DND-41 (cell line): ENCODE data around the gene UBE2E1.
"Not testable (repeated sequence)": the region's sequence is repeated elsewhere in the genome, so short reads cannot be mapped to it uniquely, and the experiment has no call there.

Experiments
- ATAC-seq: fragments of 200-7000 bp; cut with Tn5 transposase; 3 replicates; pipeline ENCODE4 v1.9.1; 2021; ENCODE audit warnings: low read depth; ENCODE audit not compliant: insufficient read depth
- DNase-seq: peaks from one replicate; pipeline ENCODE4 v3.0.0-alpha.2; 2020
- H2AFZ ChIP-seq: 2 replicates; pipeline ENCODE4 v1.6.0; 2012; ENCODE audit warnings: low read depth, low read length
- H3K27ac ChIP-seq: 2 replicates; pipeline ENCODE4 v1.5.1; 2012; ENCODE audit warnings: low read length, inconsistent platforms
- H3K27me3 ChIP-seq: fragments of 200-600 bp; sonication (generic); 2 replicates; pipeline ENCODE4 v1.6.0; 2012; ENCODE audit warnings: low read length, mild to moderate bottlenecking, inconsistent platforms; ENCODE audit not compliant: insufficient read depth, poor library complexity
- H3K36me3 ChIP-seq: 2 replicates; pipeline ENCODE4 v1.5.1; 2012; ENCODE audit warnings: low read length, inconsistent platforms; ENCODE audit not compliant: insufficient read depth
- H3K4me1 ChIP-seq: 2 replicates; pipeline ENCODE4 v1.5.1; 2012; ENCODE audit warnings: mild to moderate bottlenecking, low read length; ENCODE audit not compliant: insufficient read depth
- H3K4me2 ChIP-seq: 2 replicates; pipeline ENCODE4 v1.6.0; 2012; ENCODE audit warnings: mild to moderate bottlenecking, moderate library complexity, low read length, inconsistent platforms; ENCODE audit not compliant: insufficient read depth
- H3K4me3 ChIP-seq, 2 experiments: fragments of 200-600 bp in 1 of 2; shearing (Covaris generic) in 1 of 2; 2 replicates each; pipeline ENCODE4 v1.5.1; 2012 to 2016; ENCODE audit warnings: inconsistent platforms in 2 of 2, low read length in 2 of 2, mild to moderate bottlenecking in 2 of 2, low read depth in 1 of 2, moderate library complexity in 1 of 2
- H3K79me2 ChIP-seq: 2 replicates; pipeline ENCODE4 v1.6.0; 2012; ENCODE audit warnings: low read length, inconsistent platforms; ENCODE audit not compliant: insufficient read depth
- H3K9ac ChIP-seq: 2 replicates; pipeline ENCODE4 v1.6.0; 2012; ENCODE audit warnings: low read depth, mild to moderate bottlenecking, inconsistent platforms, low read length, moderate library complexity
- H3K9me3 ChIP-seq: 2 replicates; pipeline ENCODE4 v1.5.1; 2012; ENCODE audit warnings: low read length, moderate library complexity, mild to moderate bottlenecking, inconsistent platforms; ENCODE audit not compliant: insufficient read depth, severe bottlenecking
- H4K20me1 ChIP-seq: 2 replicates; pipeline ENCODE4 v1.6.0; 2012; ENCODE audit warnings: low read length; ENCODE audit not compliant: insufficient read depth
- EZH2 ChIP-seq: IDR thresholded peaks from 3 replicates; pipeline ENCODE4 v1.6.1; 2012; ENCODE audit warnings: borderline replicate concordance, low read depth, mild to moderate bottlenecking, moderate library complexity, low read length, inconsistent platforms; ENCODE audit not compliant: severe bottlenecking
- TF ChIP-seq, protein P1 (sequence below): IDR thresholded peaks from 2 replicates; pipeline ENCODE4 v1.5.1; 2012; ENCODE audit warnings: borderline replicate concordance, low read length, moderate library complexity, mild to moderate bottlenecking; ENCODE audit not compliant: poor library complexity, severe bottlenecking; ENCODE audit errors: extremely low read depth

Gene UBE2E1

DNA sequence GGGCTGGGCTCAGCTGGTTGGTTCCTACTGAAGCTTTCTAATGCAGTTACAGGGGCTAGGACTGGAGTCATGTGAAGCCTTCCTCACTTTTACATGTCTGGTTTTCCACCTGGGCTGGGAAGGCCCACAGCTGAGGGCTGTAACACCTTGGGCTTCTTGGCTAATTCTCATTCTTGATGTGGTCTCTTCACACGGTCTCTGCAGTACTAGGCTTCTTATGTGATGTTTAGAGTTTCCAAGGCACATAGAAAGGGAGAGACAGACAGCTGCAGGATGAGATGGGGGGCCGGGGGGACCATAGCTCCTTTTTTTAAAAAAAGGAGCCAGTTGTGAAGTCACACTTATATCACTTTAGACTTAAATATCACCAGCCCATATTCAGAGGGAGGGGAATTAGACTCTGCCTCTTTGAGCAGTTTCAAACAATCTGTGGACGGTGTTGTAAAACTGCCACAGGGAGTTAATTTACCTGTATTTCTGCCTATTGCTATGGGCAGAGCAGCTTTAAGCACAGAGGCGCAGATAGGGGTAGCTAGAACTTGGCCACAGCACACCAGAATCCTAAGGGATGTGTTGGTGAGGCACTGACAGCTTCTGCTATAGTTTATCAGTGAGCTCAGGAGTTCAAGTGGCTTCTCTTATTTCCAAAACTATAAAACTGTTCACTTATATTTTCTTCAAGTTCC, 64.4 kb downstream of the UBE2E1 start:
- Histone ChIP-seq H3K27me3 (no peaks in the 10 kb centered on the region), H3K4me2 (no peak overlapping the region), H3K9me3 (no peaks in the 10 kb centered on the region), H2AFZ (no peak overlapping the region), H4K20me1 (peaks cover 24% of the 10 kb centered on the region), H3K27ac (no peak overlapping the region), H3K4me3 (no peak overlapping the region), H3K4me1 (no peaks in the 10 kb centered on the region), H3K9ac (no peak overlapping the region), H3K36me3 (no peaks in the 10 kb centered on the region), H3K79me2 (peaks cover 34% of the 10 kb centered on the region)
- ATAC-seq = peak; percentile 74
- no peak for TF ChIP-seq EZH2
- TF ChIP-seq, protein P1, sequence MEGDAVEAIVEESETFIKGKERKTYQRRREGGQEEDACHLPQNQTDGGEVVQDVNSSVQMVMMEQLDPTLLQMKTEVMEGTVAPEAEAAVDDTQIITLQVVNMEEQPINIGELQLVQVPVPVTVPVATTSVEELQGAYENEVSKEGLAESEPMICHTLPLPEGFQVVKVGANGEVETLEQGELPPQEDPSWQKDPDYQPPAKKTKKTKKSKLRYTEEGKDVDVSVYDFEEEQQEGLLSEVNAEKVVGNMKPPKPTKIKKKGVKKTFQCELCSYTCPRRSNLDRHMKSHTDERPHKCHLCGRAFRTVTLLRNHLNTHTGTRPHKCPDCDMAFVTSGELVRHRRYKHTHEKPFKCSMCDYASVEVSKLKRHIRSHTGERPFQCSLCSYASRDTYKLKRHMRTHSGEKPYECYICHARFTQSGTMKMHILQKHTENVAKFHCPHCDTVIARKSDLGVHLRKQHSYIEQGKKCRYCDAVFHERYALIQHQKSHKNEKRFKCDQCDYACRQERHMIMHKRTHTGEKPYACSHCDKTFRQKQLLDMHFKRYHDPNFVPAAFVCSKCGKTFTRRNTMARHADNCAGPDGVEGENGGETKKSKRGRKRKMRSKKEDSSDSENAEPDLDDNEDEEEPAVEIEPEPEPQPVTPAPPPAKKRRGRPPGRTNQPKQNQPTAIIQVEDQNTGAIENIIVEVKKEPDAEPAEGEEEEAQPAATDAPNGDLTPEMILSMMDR = no peak
- DNase-seq = no peak

DNA sequence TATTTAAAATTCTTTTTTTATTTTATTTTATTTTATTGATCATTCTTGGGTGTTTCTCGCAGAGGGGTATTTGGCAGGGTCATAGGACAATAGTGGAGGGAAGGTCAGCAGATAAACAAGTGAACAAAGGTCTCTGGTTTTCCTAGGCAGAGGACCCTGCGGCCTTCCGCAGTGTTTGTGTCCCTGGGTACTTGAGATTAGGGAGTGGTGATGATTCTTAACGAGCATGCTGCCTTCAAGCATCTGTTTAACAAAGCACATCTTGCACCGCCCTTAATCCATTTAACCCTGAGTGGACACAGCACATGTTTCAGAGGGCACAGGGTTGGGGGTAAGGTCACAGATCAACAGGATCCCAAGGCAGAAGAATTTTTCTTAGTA, 64.9 kb downstream of the UBE2E1 start:
- peaks cover 22% of the 10 kb centered on the region; the same call in 1 of the 2 replicates for H4K20me1 ChIP-seq

DNA sequence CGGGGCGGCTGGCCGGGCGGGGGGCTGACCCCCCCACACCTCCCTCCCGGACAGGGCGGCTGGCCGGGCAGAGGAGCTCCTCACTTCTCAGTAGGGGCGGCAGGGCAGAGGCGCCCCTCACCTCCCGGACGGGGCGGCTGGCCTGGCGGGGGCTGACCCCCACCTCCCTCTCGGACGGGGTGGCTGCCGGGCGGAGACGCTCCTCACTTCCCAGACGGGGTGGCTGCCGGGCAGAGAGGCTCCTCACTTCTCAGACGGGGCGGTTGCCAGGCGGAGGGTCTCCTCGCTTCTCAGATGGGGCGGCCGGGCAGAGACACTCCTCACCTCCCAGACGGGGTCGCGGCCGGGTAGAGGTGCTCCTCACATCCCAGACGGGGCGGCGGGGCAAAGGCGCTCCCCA, 65.6 kb downstream of the UBE2E1 start:
- Histone ChIP-seq H4K20me1 (peaks cover 15% of the 10 kb centered on the region; the same call in 1 of the 2 replicates), H3K79me2 (peaks cover 28% of the 10 kb centered on the region)
- H3K4me1 ChIP-seq, H3K27ac ChIP-seq, H3K9ac ChIP-seq, H3K4me2 ChIP-seq, H3K9me3 ChIP-seq, DNase-seq, H3K4me3 ChIP-seq, H2AFZ ChIP-seq, H3K27me3 ChIP-seq, ATAC-seq, H3K36me3 ChIP-seq: not testable (repeated sequence)

More for the DNA sequence above, 64.9 kb downstream of the UBE2E1 start:
- not testable (repeated sequence) for H3K27me3 ChIP-seq, ATAC-seq, H3K27ac ChIP-seq, H3K9ac ChIP-seq, H3K4me1 ChIP-seq, H3K4me2 ChIP-seq, H2AFZ ChIP-seq, H3K4me3 ChIP-seq, H3K36me3 ChIP-seq, H3K9me3 ChIP-seq, DNase-seq
- peaks cover 29% of the 10 kb centered on the region for H3K79me2 ChIP-seq

DNA sequence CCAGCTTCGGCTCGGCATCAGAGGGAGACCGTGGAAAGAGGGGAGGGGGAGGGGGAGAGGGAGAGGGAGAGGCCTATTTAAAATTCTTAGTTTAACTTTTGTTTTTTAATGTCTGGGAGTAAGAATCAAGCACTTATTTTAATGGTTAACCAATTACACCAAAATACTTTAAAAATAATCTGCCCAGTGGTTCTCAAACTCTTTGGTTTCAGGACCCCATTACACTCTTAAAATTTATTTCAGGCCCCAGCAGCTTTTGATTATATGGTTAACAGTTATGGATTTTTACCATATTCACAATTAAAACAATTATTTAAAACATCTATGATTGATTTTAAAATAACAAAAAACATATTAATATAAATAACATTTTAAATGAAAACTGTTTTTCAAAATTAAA, 66.6 kb downstream of the UBE2E1 start:
- H3K4me2 ChIP-seq = no peak overlapping the region
- H4K20me1 ChIP-seq = peaks cover 21% of the 10 kb centered on the region
- no peak for ATAC-seq
- H3K4me3 ChIP-seq = no peak overlapping the region
- H3K79me2 ChIP-seq = peaks cover 37% of the 10 kb centered on the region
- H3K9ac ChIP-seq = no peak overlapping the region
- H3K36me3 ChIP-seq = no peaks in the 10 kb centered on the region
- no peaks in the 10 kb centered on the region for H3K27me3 ChIP-seq
- H2AFZ ChIP-seq = no peak overlapping the region
- DNase-seq = no peak
- no peak overlapping the region for H3K27ac ChIP-seq
- H3K9me3 ChIP-seq = no peaks in the 10 kb centered on the region
- H3K4me1 ChIP-seq = no peaks in the 10 kb centered on the region
- TF ChIP-seq, protein P1 = no peak
- TF ChIP-seq EZH2 = no peak
